A549 (cell line): ENCODE results near the gene CCDC154. TPM values are rescaled to one million over a fixed set of nuclear protein-coding genes. Genes with fewer than 3 reads are reported as not detected.

ENCODE experiments used
- ATAC-seq, 2 experiments: fragments of 200-7000 bp in 1 of 2; fragments of >200 bp in 1 of 2; cut with Nextera tagmentation in 1 of 2; cut with Tn5 transposase in 1 of 2; 3 replicates each; pipeline versions ENCODE4 v1.8.0 to v1.9.1; 2018 to 2020; ENCODE audit warnings: mild to moderate bottlenecking in 1 of 2, moderate library complexity in 1 of 2
- CTCF ChIA-PET: fragments of 300-600 bp; sonication (Branson Sonifier 250); formaldehyde crosslinking; extraction: SDS; loops from one replicate; lab custom pipeline; 2021; ENCODE audit warnings: antibody characterized with exemption, inconsistent platforms; lab: Yijun Ruan, JAX
- POLR2A ChIA-PET: fragments of 350-600 bp; formaldehyde crosslinking; extraction: SDS; loops from one replicate; lab custom pipeline; 2021; ENCODE audit warnings: antibody characterized with exemption, inconsistent platforms; lab: Yijun Ruan, JAX
- DNase-seq, 2 experiments: peaks; one replicate each; pipeline versions ENCODE4 v3.0.0 to v3.0.0-alpha.2; 2011 to 2016; ENCODE audit warnings: low read depth in 1 of 2, low spot score in 1 of 2
- FAIRE-seq: peaks from 2 replicates; lab custom pipeline; 2011; peaks lifted over from hg19 to GRCh38; lab: Jason Lieb, UNC
- H3K27ac ChIP-seq, 2 experiments: fragments of >200 bp; sonication (Bioruptor Twin); formaldehyde crosslinking; 3 replicates each; pipeline ENCODE4 v1.5.1; 2016 to 2017
- H3K4me1 ChIP-seq: fragments of >200 bp; sonication (Bioruptor Twin); formaldehyde crosslinking; 3 replicates; pipeline ENCODE4 v1.6.1; 2016
- H3K4me2 ChIP-seq: fragments of >200 bp; sonication (Bioruptor Twin); formaldehyde crosslinking; 3 replicates; pipeline ENCODE4 v1.6.1; 2016
- H3K4me3 ChIP-seq: fragments of >200 bp; sonication (Bioruptor Twin); formaldehyde crosslinking; 3 replicates; pipeline ENCODE4 v1.5.1; 2016
- H3K9me3 ChIP-seq: fragments of >200 bp; sonication (Bioruptor Twin); formaldehyde crosslinking; 3 replicates; pipeline ENCODE4 v1.6.1; 2016
- CBX2 ChIP-seq: fragments of 200-600 bp; sonication (generic); IDR thresholded peaks from 2 replicates; pipeline ENCODE4 v1.6.1; 2016; ENCODE audit warnings: low read depth, mild to moderate bottlenecking, borderline replicate concordance
- CBX8 ChIP-seq: fragments of 200-600 bp; sonication (generic); IDR thresholded peaks from 2 replicates; pipeline ENCODE4 v1.6.1; 2016
- CHD2 ChIP-seq: fragments of 150-350 bp; IDR thresholded peaks from 2 replicates; pipeline ENCODE4 v1.6.1; 2014; ENCODE audit warnings: low read length; ENCODE audit not compliant: partially characterized antibody
- CTCF ChIP-seq: fragments of >200 bp; sonication (Bioruptor Twin); formaldehyde crosslinking; IDR thresholded peaks from 3 replicates; pipeline ENCODE4 v1.5.1; 2016
- EHF ChIP-seq: fragments of 250-450 bp; sonication (Bioruptor Pico); IDR thresholded peaks from 2 replicates; pipeline ENCODE4 v1.5.0; 2020; ENCODE audit warnings: mild to moderate bottlenecking
- EHMT2 ChIP-seq: fragments of 200-600 bp; sonication (generic); IDR thresholded peaks from 2 replicates; pipeline ENCODE4 v1.6.1; 2016; ENCODE audit warnings: antibody characterized with exemption, low read depth, mild to moderate bottlenecking, moderate library complexity
- ESRRA ChIP-seq: fragments of 150-350 bp; IDR thresholded peaks from 2 replicates; pipeline ENCODE4 v1.6.1; 2014; ENCODE audit warnings: mild to moderate bottlenecking, low read length, borderline replicate concordance
- FOSB ChIP-seq: fragments of 250-450 bp; sonication (Bioruptor Pico); IDR thresholded peaks from 2 replicates; pipeline ENCODE4 v1.5.0; 2020; ENCODE audit warnings: mild to moderate bottlenecking, moderate library complexity
- MAZ ChIP-seq: fragments of 150-350 bp; IDR thresholded peaks from 2 replicates; pipeline ENCODE4 v1.6.1; 2014; ENCODE audit warnings: antibody characterized with exemption, low read depth, low read length, borderline replicate concordance
- MYC ChIP-seq: IDR thresholded peaks from 2 replicates; pipeline ENCODE4 v1.6.1; 2012; ENCODE audit warnings: mild to moderate bottlenecking, inconsistent platforms, low read length, improper control_type of control experiment, borderline replicate concordance
- NPAS2 ChIP-seq: fragments of 250-450 bp; sonication (Bioruptor Pico); IDR thresholded peaks from 2 replicates; pipeline ENCODE4 v1.8.0; 2022; ENCODE audit warnings: mild to moderate bottlenecking, moderate library complexity, borderline replicate concordance
- NR3C1 ChIP-seq: fragments of >200 bp; sonication (Bioruptor Twin); formaldehyde crosslinking; IDR thresholded peaks from 3 replicates; pipeline ENCODE4 v1.6.1; 2017
- RNF2 ChIP-seq: fragments of 200-600 bp; sonication (generic); IDR thresholded peaks from 2 replicates; pipeline ENCODE4 v1.6.1; 2016; ENCODE audit warnings: low read depth, mild to moderate bottlenecking, antibody characterized with exemption, moderate library complexity, borderline replicate concordance
- SMC3 ChIP-seq: fragments of >200 bp; sonication (Bioruptor Twin); formaldehyde crosslinking; IDR thresholded peaks from 3 replicates; pipeline ENCODE4 v1.6.1; 2018; ENCODE audit warnings: inconsistent platforms
- WGBS: methylation state at CpG from one replicate; pipeline ENCODE4 v1.1.6; 2017; ENCODE audit errors: missing lambda C conversion rate; 5-methylcytosine and 5-hydroxymethylcytosine counted together
- polyA plus RNA-seq, 4 experiments: library from polyadenylated mRNA; depleted of rRNA in 3 of 4; stranded (reverse); fragments of >200 nt; fragmentation: RNase III in 1 of 4; extraction: RNeasy Plus Mini Kit Qiagen cat#74134 plus additional on column Dnase treatment in 1 of 4; gene quantifications; 2 replicates in 3 of 4; 3 replicates in 1 of 4; pipeline ENCODE4 v1.2.3, GENCODE V29; 2011 to 2017
- TF ChIP-seq, protein P1 (sequence below): fragments of >200 bp; sonication (Bioruptor Twin); formaldehyde crosslinking; IDR thresholded peaks from 2 replicates; pipeline ENCODE4 v1.6.1; 2016
- TF ChIP-seq, protein P2 (sequence below): IDR thresholded peaks from 2 replicates; pipeline ENCODE4 v1.6.1; 2012
- TF ChIP-seq, protein P3 (sequence below): IDR thresholded peaks from 2 replicates; pipeline ENCODE4 v1.6.1; 2012; ENCODE audit warnings: low read depth, borderline replicate concordance
- TF ChIP-seq, protein P4 (sequence below): fragments of 250-450 bp; sonication (Bioruptor Pico); IDR thresholded peaks from 2 replicates; pipeline ENCODE4 v1.5.0; 2021; ENCODE audit warnings: mild to moderate bottlenecking, moderate library complexity, borderline replicate concordance

CCDC154 gene
- polyA plus RNA-seq, 2 of the 4 experiments (the other 2 are of a cell fraction), result 0.16 to 0.74 TPM

DNA sequence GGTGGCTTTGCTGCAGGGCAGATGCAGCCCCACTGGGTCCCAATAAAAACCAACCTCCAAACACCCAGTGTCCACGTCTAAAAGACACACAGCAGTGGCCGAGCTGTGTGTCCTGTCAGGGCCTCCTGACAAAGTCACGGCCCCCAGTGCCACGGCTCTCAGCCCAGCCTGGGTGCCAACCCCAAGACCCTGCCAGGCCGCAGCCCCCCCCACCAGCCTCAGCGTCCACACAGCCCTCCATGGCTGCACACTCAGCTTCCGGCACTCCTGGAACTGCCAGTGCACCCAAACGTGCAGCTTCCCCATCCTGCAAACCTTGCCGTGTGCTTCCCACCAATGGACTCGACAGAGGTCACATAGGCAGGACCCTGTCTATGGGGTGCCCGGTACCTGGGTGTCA is 3.6 kb upstream of the CCDC154 start:
- POLR2A ChIA-PET, result no interaction called here
- no peak for ATAC-seq

GRCh38 chr16:1446296-1447080 is 2.1 kb upstream of the CCDC154 start:
- ChIA-PET POLR2A (no interaction called here), CTCF (interaction anchor here (0.8 to 1.2 kb wide), 3 partner anchors 11 to 259 kb away, joined by 3 to 4 read pairs (median 3); partner anchors contain the start of gene MAPK8IP3)
- no peak overlapping the region for H3K4me2 ChIP-seq
- no peak for DNase-seq
- no peak overlapping the region for H3K4me3 ChIP-seq
- no peaks in the 10 kb centered on the region for H3K9me3 ChIP-seq
- 94% methylated on average over 21 of the region's 41 CpGs for WGBS
- no peak for TF ChIP-seq EHMT2
- TF ChIP-seq, protein P1, sequence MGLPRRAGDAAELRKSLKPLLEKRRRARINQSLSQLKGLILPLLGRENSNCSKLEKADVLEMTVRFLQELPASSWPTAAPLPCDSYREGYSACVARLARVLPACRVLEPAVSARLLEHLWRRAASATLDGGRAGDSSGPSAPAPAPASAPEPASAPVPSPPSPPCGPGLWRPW, result no peak
- TF ChIP-seq NR3C1, result no peak
- no peak for TF ChIP-seq MYC
- no peak for TF ChIP-seq EHF (CRISPR knock-in tag)
- no peak for TF ChIP-seq MAZ
- TF ChIP-seq CBX8, result no peak
- TF ChIP-seq SMC3, result no peak
- TF ChIP-seq CTCF, result no peak
- TF ChIP-seq, protein P2, sequence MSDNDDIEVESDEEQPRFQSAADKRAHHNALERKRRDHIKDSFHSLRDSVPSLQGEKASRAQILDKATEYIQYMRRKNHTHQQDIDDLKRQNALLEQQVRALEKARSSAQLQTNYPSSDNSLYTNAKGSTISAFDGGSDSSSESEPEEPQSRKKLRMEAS, result no peak
- TF ChIP-seq, protein P3, sequence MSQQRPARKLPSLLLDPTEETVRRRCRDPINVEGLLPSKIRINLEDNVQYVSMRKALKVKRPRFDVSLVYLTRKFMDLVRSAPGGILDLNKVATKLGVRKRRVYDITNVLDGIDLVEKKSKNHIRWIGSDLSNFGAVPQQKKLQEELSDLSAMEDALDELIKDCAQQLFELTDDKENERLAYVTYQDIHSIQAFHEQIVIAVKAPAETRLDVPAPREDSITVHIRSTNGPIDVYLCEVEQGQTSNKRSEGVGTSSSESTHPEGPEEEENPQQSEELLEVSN, result no peak
- no peak for TF ChIP-seq CBX2
- TF ChIP-seq FOSB, result no peak
- TF ChIP-seq ESRRA, result no peak
- no peak for TF ChIP-seq NPAS2
- TF ChIP-seq, protein P4, sequence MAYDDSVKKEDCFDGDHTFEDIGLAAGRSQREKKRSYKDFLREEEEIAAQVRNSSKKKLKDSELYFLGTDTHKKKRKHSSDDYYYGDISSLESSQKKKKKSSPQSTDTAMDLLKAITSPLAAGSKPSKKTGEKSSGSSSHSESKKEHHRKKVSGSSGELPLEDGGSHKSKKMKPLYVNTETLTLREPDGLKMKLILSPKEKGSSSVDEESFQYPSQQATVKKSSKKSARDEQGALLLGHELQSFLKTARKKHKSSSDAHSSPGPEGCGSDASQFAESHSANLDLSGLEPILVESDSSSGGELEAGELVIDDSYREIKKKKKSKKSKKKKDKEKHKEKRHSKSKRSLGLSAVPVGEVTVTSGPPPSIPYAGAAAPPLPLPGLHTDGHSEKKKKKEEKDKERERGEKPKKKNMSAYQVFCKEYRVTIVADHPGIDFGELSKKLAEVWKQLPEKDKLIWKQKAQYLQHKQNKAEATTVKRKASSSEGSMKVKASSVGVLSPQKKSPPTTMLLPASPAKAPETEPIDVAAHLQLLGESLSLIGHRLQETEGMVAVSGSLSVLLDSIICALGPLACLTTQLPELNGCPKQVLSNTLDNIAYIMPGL, result no peak
- TF ChIP-seq CHD2, result no peak
- FAIRE-seq, result no peak
- no peak overlapping the region for H3K27ac ChIP-seq
- ATAC-seq, result no peak
- no peaks in the 10 kb centered on the region for H3K4me1 ChIP-seq

More for the DNA sequence above, 3.6 kb upstream of the CCDC154 start:
- TF ChIP-seq CHD2, result no peak
- TF ChIP-seq RNF2, result no peak
- TF ChIP-seq EHMT2, result no peak
- no peak for DNase-seq
- Histone ChIP-seq H3K27ac (no peak overlapping the region), H3K9me3 (no peaks in the 10 kb centered on the region), H3K4me3 (no peak overlapping the region), H3K4me2 (no peak overlapping the region), H3K4me1 (no peaks in the 10 kb centered on the region)
- CTCF ChIA-PET, result no interaction called here
- FAIRE-seq, result no peak
- WGBS, result 92% methylated on average over 8 of the region's 11 CpGs
